Heart right ventricle (tissue), 16 donors: ENCODE data around the gene B3GNT5. TPM values are rescaled to one million over a fixed set of nuclear protein-coding genes. Genes with fewer than 3 reads are reported as not detected.

Experiments
- ATAC-seq, 8 donors: fragments of 200-7000 bp; cut with Tn5 transposase; one replicate each; pipeline ENCODE4 v1.9.1; 2020; ENCODE audit warnings: mild to moderate bottlenecking in 8 of 8, moderate library complexity in 8 of 8, moderate number of reproducible peaks in 1 of 8
- DNase-seq, 2 donors: peaks; one replicate each; pipeline ENCODE4 v3.0.0-alpha.2; 2020
- H3K27ac ChIP-seq, 10 donors: fragments of 200-600 bp; sonication (generic) in 2 of 10; one replicate each; pipeline versions ENCODE4 v1.5.0 to v1.8.0; 2020 to 2022; ENCODE audit warnings: mild to moderate bottlenecking in 3 of 10
- H3K27me3 ChIP-seq, 7 donors: fragments of 200-600 bp; one replicate each; pipeline ENCODE4 v1.8.0; 2021 to 2022; ENCODE audit warnings: mild to moderate bottlenecking in 2 of 7
- H3K36me3 ChIP-seq, 9 donors: fragments of 200-600 bp; sonication (generic) in 1 of 9; one replicate each; pipeline versions ENCODE4 v1.5.0 to v1.8.0; 2020 to 2022; ENCODE audit warnings: mild to moderate bottlenecking in 2 of 9
- H3K4me1 ChIP-seq, 9 donors: fragments of 200-600 bp; sonication (generic) in 1 of 9; one replicate each; pipeline versions ENCODE4 v1.5.0 to v1.8.0; 2020 to 2022; ENCODE audit warnings: mild to moderate bottlenecking in 4 of 9
- H3K4me3 ChIP-seq, 10 donors: fragments of 200-600 bp; sonication (generic) in 2 of 10; one replicate each; pipeline versions ENCODE4 v1.5.0 to v1.8.0; 2020 to 2022; ENCODE audit warnings: mild to moderate bottlenecking in 7 of 10, moderate library complexity in 2 of 10
- H3K9me3 ChIP-seq, 11 donors: fragments of 200-600 bp in 10 of 11; sonication (generic) in 2 of 11; one replicate each; pipeline versions ENCODE4 v1.5.0 to v1.8.0; 2013 to 2022; ENCODE audit warnings: mild to moderate bottlenecking in 2 of 11, control low read depth in 1 of 11, moderate library complexity in 1 of 11
- CTCF ChIP-seq, 9 donors: fragments of 200-600 bp; sonication (generic) in 2 of 9; IDR thresholded peaks; one replicate each; pipeline versions ENCODE4 v1.5.0 to v1.8.0; 2021 to 2022; ENCODE audit warnings: antibody characterized with exemption in 9 of 9, mild to moderate bottlenecking in 5 of 9, moderate library complexity in 1 of 9
- WGBS, 2 donors: extraction: QIAGEN DNeasy Blood & Tissue Kit; methylation state at CpG; one replicate each; pipeline ENCODE4 v1.1.7; 2013; ENCODE audit warnings: inconsistent platforms in 1 of 2; 5-methylcytosine and 5-hydroxymethylcytosine counted together
- intact Hi-C, 10 donors: fragments of 100-400 bp; cut with DNase I; formaldehyde crosslinking; loops; one replicate each; pipeline versions ENCODE4 v1.11.1 to v1.14.2; 2022
- polyA plus RNA-seq, 2 donors: library from polyadenylated mRNA; stranded (reverse); fragments of 200-250 nt; gene quantifications; one replicate each; pipeline ENCODE4 v1.2.3, GENCODE V29; 2013
- total RNA-seq, 10 donors: library from RNA; stranded (reverse); fragmentation: NEBNext Ultra II Directional in 3 of 10; extraction: Animal tissue kit (Norgen Biotek cat#: 25700) in 3 of 10; gene quantifications; one replicate each; pipeline versions ENCODE4 v1.2.1 to v1.2.4, GENCODE V29; 2021 to 2023
- donor health status: Arrhythmogenic right ventricular cardiomyopathy.
- donor health status: ischemic (EF 13 %, LVEDD 7.1; RV severe dilation, severe dysfunction).
- donor health status: healthy with polysubstance abuse.
- donor health status: DM: no; HTN: yes; CAD: no.
- donor health status: DM: no; HTN: no; CAD: no.
- donor health status: ischemic (EF 25% LVEDD 6.9; RV normal size, moderate dysfunction).
- donor health status: ischemic (EF 25% LVEDD 5.7; RV mildly dilated, moderate dysfunction).
- donor health status: healthy.
- donor health status: DM: yes; HTN: yes; CAD: no.
- donor health status: Ischemic cardiomyopathy.
- donor health status: ischemic (EF 35%, LVEDD 5.7; RV mildly dilated, moderate dysfunction).
- donor health status: nonischemic (EF 11% LVEDD 7.7; RV severe dilation, severe dysfunction).
- donor health status: DM: yes; HTN: yes; CAD: no.
- donor health status: PGD.
- donor health status: ischemic (EF 29% LVEDD 5.4; RV normal size, mild dysfunction).
- donor health status: nonischemic (EF 23%, LVEDD 6.1; RV moderate dilation, normal function).

Gene B3GNT5
- total and polyA plus RNA-seq, 12 donors, result 1.7 to 9.0 (median 4.6) TPM

- peaks cover 0 to 6% (median 0%) of the 10 kb centered on the region in 7 donors for H3K27me3 ChIP-seq
- intact Hi-C loops, result loop anchor here in 4 of 10 donors (10.0 kb wide), 4 partner anchors 49 to 129 kb away; no protein-coding TSS in a partner anchor
- 66 to 77% methylated on average over 4 of the region's 4 CpGs for WGBS, 2 donors
- no peaks in the 10 kb centered on the region for H3K9me3 ChIP-seq
- H3K36me3 ChIP-seq, result peaks cover 0 to 6% (median 0%) of the 10 kb centered on the region in 9 donors
- peak overlapping the region in 8 of 10 donors; percentile 65 to 92 (median 81) for H3K4me3 ChIP-seq
- H3K4me1 ChIP-seq, result peaks cover 0 to 40% (median 0%) of the 10 kb centered on the region in 9 donors
- ATAC-seq, result no peak
- no peak for DNase-seq
- H3K27ac ChIP-seq, result peak overlapping the region in 7 of 10 donors; percentile 90 to 97 (median 95)
- no peak for TF ChIP-seq CTCF (IDR thresholded peaks at IDR 0.05)
Observed at GRCh38 chr3:183255348-183255730, 2.3 kb downstream of the B3GNT5 start.

- Histone ChIP-seq H3K36me3 (peaks cover 0 to 6% (median 0%) of the 10 kb centered on the region in 9 donors), H3K27me3 (no peaks in the 10 kb centered on the region), H3K27ac (peak overlapping the region in 2 of 10 donors; percentile 0 to 78), H3K4me3 (no peak overlapping the region), H3K4me1 (peaks cover 0 to 62% (median 0%) of the 10 kb centered on the region in 9 donors), H3K9me3 (no peaks in the 10 kb centered on the region)
- no peak for TF ChIP-seq CTCF (IDR thresholded peaks at IDR 0.05)
- DNase-seq (no peak), ATAC-seq (no peak)
- WGBS, 2 donors, result 80 to 81% methylated on average over 3 of the region's 3 CpGs
- intact Hi-C loops, result loop anchor here in 4 of 10 donors (10.0 kb wide), 4 partner anchors 46 to 126 kb away; no protein-coding TSS in a partner anchor
Observed at GRCh38 chr3:183259087-183259486, 6.0 kb downstream of the B3GNT5 start.

GRCh38 chr3:183259621-183260020 is 6.6 kb downstream of the B3GNT5 start:
- no peaks in the 10 kb centered on the region for H3K27me3 ChIP-seq
- WGBS, 2 donors, result 64 to 77% methylated on average over 2 of the region's 2 CpGs
- no peak for TF ChIP-seq CTCF (IDR thresholded peaks at IDR 0.05)
- intact Hi-C loops, result loop anchor here in 4 of 10 donors (10.0 kb wide), 4 partner anchors 45 to 125 kb away; no protein-coding TSS in a partner anchor
- ATAC-seq (peak in 2 of 8 donors; percentile 8 to 16), DNase-seq (no peak)
- no peaks in the 10 kb centered on the region for H3K9me3 ChIP-seq
- peaks cover 0 to 67% (median 2%) of the 10 kb centered on the region in 9 donors for H3K4me1 ChIP-seq
- H3K36me3 ChIP-seq, result peaks cover 0 to 6% (median 0%) of the 10 kb centered on the region in 9 donors
- H3K27ac ChIP-seq, result peak overlapping the region in 3 of 10 donors; percentile 0 to 78 (median 22)
- H3K4me3 ChIP-seq, result no peak overlapping the region

- H3K27me3 ChIP-seq, result no peaks in the 10 kb centered on the region
- intact Hi-C loops, result no loop called here
- H3K4me3 ChIP-seq, result no peak overlapping the region
- WGBS, 2 donors, result 73 to 79% methylated on average over 7 of the region's 7 CpGs
- no peaks in the 10 kb centered on the region for H3K9me3 ChIP-seq
- H3K27ac ChIP-seq, result peak overlapping the region in 2 of 10 donors; percentile 0 to 78
- TF ChIP-seq CTCF (IDR thresholded peaks at IDR 0.05), result no peak
- peaks cover 0 to 67% (median 9%) of the 10 kb centered on the region in 9 donors for H3K4me1 ChIP-seq
- DNase-seq, result no peak
- H3K36me3 ChIP-seq, result peaks cover 0 to 6% (median 0%) of the 10 kb centered on the region in 9 donors
- peak in 7 of 8 donors; percentile 31 to 69 (median 40) for ATAC-seq
Observed at GRCh38 chr3:183260167-183260904, 7.3 kb downstream of the B3GNT5 start.
